ENCODE measurements around the gene ADK. TPM values are rescaled to one million over a fixed set of nuclear protein-coding genes. Genes with fewer than 3 reads are reported as not detected.

Gene ADK
- total and polyA plus RNA-seq, 2 experiments from 2014 or later: 39.9 to 53.0 TPM

DNA sequence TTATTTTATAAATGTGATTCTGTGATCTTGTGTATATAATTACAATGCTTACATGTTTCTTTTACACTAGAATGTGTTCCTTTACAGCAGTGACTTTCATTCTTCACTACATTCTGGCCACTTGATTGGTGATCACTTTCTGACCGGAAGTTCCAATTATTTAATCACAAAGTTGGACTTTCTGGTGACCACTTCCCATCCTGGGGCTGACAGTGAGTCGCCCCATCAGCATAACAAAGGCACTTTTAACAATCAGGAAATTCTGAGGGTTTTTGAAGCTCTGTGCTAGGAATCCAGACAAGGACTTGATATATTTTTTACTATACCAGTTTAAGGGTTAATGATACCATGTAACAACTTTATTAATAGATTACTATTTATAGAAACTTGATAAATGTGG is 393.1 kb downstream of the ADK start:
- Histone ChIP-seq H3K27ac (ENCODE audit: low read depth) (peak overlapping the region; percentile 61), H3K36me3 (ENCODE audit: insufficient read depth) (no peaks in the 10 kb centered on the region), H3K4me2 (no peak overlapping the region; the same call in 1 of the 2 replicates), H3K27me3 (ENCODE audit: insufficient read depth) (no peaks in the 10 kb centered on the region), H3K79me2 (replicated peaks; ENCODE audit: insufficient read depth) (no peaks in the 10 kb centered on the region), H3K4me3 (no peak overlapping the region), H4K20me1 (replicated peaks; ENCODE audit: insufficient read depth) (no peaks in the 10 kb centered on the region), H3K9me2 (ENCODE audit: insufficient read depth) (no peaks in the 10 kb centered on the region), H3F3A (replicated peaks; ENCODE audit: low read depth) (no peaks in the 10 kb centered on the region), H2AFZ (no peak overlapping the region), H3K4me1 (ENCODE audit: insufficient read depth) (peaks cover 4% of the 10 kb centered on the region)
- Mint-ChIP-seq H3K4me3 (no peak overlapping the region), H3K27ac (peak overlapping the region; percentile 60), H3K27me3 (ENCODE audit: insufficient read depth, low read depth, poor library complexity) (no peaks in the 10 kb centered on the region), H3K36me3 (ENCODE audit: low read depth) (no peaks in the 10 kb centered on the region), H3K9me3 (no peaks in the 10 kb centered on the region), H3K4me1 (peaks cover 17% of the 10 kb centered on the region)
- ATAC-seq (peak; percentile 72), DNase-seq (ENCODE audit: low spot score) (peak; percentile 66)
- TF ChIP-seq CREB1 (CRISPR knock-in tag; IDR thresholded peaks at IDR 0.05; ENCODE audit: low read depth): no peak
- no peak for TF ChIP-seq EZH2phosphoT487 (IDR thresholded peaks at IDR 0.05; ENCODE audit: unreplicated experiment)
- TF ChIP-seq, protein P1, sequence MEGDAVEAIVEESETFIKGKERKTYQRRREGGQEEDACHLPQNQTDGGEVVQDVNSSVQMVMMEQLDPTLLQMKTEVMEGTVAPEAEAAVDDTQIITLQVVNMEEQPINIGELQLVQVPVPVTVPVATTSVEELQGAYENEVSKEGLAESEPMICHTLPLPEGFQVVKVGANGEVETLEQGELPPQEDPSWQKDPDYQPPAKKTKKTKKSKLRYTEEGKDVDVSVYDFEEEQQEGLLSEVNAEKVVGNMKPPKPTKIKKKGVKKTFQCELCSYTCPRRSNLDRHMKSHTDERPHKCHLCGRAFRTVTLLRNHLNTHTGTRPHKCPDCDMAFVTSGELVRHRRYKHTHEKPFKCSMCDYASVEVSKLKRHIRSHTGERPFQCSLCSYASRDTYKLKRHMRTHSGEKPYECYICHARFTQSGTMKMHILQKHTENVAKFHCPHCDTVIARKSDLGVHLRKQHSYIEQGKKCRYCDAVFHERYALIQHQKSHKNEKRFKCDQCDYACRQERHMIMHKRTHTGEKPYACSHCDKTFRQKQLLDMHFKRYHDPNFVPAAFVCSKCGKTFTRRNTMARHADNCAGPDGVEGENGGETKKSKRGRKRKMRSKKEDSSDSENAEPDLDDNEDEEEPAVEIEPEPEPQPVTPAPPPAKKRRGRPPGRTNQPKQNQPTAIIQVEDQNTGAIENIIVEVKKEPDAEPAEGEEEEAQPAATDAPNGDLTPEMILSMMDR (conservative IDR thresholded peaks at IDR 0.05; ENCODE audit: low read depth in 2 of 2): no peak

DNA sequence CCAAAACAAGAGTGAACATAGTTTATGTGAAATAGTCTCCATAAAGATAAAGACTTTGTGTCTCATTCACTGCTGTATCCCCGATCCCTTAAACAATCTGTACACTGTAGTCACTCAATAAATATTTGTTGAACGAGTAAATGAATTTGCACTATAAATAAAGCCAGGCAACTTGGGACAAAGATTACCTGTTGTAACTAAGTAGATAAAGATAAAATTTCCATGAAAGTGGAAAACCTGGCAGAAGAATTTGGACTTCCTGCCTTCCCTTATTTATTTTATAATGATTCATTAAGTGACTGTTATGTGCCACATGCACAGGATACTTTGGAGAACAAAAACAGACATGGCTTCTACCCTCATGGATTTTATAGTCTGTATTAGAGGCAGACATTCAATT is 397.7 kb downstream of the ADK start:
- no peak overlapping the region for H3K4me2 ChIP-seq
- no peaks in the 10 kb centered on the region for H3K27me3 ChIP-seq (ENCODE audit: insufficient read depth)
- Mint-ChIP-seq H3K36me3 (ENCODE audit: low read depth) (no peaks in the 10 kb centered on the region), H3K27ac (no peak overlapping the region), H3K9me3 (no peaks in the 10 kb centered on the region), H3K4me1 (peaks cover 17% of the 10 kb centered on the region), H3K4me3 (no peak overlapping the region), H3K27me3 (ENCODE audit: insufficient read depth, low read depth, poor library complexity) (no peaks in the 10 kb centered on the region)
- no peaks in the 10 kb centered on the region for H3K36me3 ChIP-seq (ENCODE audit: insufficient read depth)
- no peak overlapping the region for H3K27ac ChIP-seq (ENCODE audit: low read depth)
- no peaks in the 10 kb centered on the region for H3K79me2 ChIP-seq (replicated peaks; ENCODE audit: insufficient read depth)
- TF ChIP-seq ZNF114 (CRISPR knock-in tag; IDR thresholded peaks at IDR 0.05) (no peak), CREB1 (CRISPR knock-in tag; IDR thresholded peaks at IDR 0.05; ENCODE audit: low read depth) (no peak), EZH2 (IDR thresholded peaks at IDR 0.05; ENCODE audit: low read depth, unreplicated experiment) (no peak)
- DNase-seq (ENCODE audit: low spot score) (no peak), ATAC-seq (no peak)
- H3F3A ChIP-seq (replicated peaks; ENCODE audit: low read depth): no peaks in the 10 kb centered on the region
- no peaks in the 10 kb centered on the region; the same call in 1 of the 2 replicates for H3K4me1 ChIP-seq (ENCODE audit: insufficient read depth)
- no peaks in the 10 kb centered on the region for H4K20me1 ChIP-seq (replicated peaks; ENCODE audit: insufficient read depth)
- H3K9me2 ChIP-seq (ENCODE audit: insufficient read depth): no peaks in the 10 kb centered on the region
- H3K4me3 ChIP-seq: no peak overlapping the region
- H2AFZ ChIP-seq: no peak overlapping the region

DNA sequence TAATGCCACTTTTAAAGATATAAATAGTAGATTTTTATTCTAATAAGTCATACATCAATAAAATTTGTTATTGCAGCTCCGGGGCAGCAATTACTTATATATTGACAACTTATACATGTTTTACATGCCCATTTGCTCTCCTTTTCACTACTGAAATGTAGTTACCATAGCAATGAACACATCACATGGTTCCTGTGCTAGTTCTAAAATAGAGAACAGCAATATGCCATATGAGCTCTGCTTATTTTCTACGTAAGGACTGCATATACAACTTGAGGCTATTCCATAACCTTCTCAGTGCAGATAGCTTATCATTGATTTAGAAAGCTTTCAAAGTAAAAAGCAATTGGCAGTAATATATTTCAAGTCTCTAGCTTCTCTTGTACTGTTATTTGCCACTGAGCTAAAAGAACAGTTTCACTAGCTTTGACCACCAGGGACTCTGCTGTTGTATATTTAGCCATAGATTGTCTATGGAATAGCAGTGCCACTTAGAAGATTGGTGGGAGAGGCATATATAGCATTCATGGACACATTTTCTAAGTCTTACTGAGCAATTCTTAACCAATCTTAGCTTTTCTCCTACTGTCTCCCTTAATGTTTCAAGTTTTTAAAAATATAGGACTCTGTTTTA is 405.2 kb downstream of the ADK start:
- DNase-seq (ENCODE audit: low spot score) (no peak), ATAC-seq (no peak)
- no peak overlapping the region for H3K4me2 ChIP-seq
- Mint-ChIP-seq H3K4me3 (no peak overlapping the region), H3K9me3 (no peaks in the 10 kb centered on the region), H3K27ac (no peak overlapping the region), H3K36me3 (ENCODE audit: low read depth) (no peaks in the 10 kb centered on the region), H3K27me3 (ENCODE audit: insufficient read depth, low read depth, poor library complexity) (peaks cover 2% of the 10 kb centered on the region), H3K4me1 (no peaks in the 10 kb centered on the region; the same call in 2 of the 3 replicates)
- no peak overlapping the region for H3K4me3 ChIP-seq
- no peaks in the 10 kb centered on the region for H3F3A ChIP-seq (replicated peaks; ENCODE audit: low read depth)
- H3K27me3 ChIP-seq (ENCODE audit: insufficient read depth): no peaks in the 10 kb centered on the region
- H3K36me3 ChIP-seq (ENCODE audit: insufficient read depth): no peaks in the 10 kb centered on the region
- no peak overlapping the region for H3K27ac ChIP-seq (ENCODE audit: low read depth)
- no peaks in the 10 kb centered on the region for H3K9me2 ChIP-seq (ENCODE audit: insufficient read depth)
- no peaks in the 10 kb centered on the region for H4K20me1 ChIP-seq (replicated peaks; ENCODE audit: insufficient read depth)
- no peaks in the 10 kb centered on the region for H3K79me2 ChIP-seq (replicated peaks; ENCODE audit: insufficient read depth)
- no peaks in the 10 kb centered on the region for H3K4me1 ChIP-seq (ENCODE audit: insufficient read depth)
- no peak overlapping the region for H2AFZ ChIP-seq
- TF ChIP-seq JUNB (IDR thresholded peaks at IDR 0.05; ENCODE audit: unreplicated experiment) (no peak), CREB1 (CRISPR knock-in tag; IDR thresholded peaks at IDR 0.05; ENCODE audit: low read depth) (no peak), EZH2phosphoT487 (IDR thresholded peaks at IDR 0.05; ENCODE audit: unreplicated experiment) (no peak), ZNF331 (CRISPR knock-in tag; IDR thresholded peaks at IDR 0.05; ENCODE audit: low read depth) (no peak), EZH2 (IDR thresholded peaks at IDR 0.05; ENCODE audit: low read depth, unreplicated experiment) (no peak)
- TF ChIP-seq, protein P2, sequence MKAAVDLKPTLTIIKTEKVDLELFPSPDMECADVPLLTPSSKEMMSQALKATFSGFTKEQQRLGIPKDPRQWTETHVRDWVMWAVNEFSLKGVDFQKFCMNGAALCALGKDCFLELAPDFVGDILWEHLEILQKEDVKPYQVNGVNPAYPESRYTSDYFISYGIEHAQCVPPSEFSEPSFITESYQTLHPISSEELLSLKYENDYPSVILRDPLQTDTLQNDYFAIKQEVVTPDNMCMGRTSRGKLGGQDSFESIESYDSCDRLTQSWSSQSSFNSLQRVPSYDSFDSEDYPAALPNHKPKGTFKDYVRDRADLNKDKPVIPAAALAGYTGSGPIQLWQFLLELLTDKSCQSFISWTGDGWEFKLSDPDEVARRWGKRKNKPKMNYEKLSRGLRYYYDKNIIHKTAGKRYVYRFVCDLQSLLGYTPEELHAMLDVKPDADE (IDR thresholded peaks at IDR 0.05): no peak
- TF ChIP-seq, protein P3, sequence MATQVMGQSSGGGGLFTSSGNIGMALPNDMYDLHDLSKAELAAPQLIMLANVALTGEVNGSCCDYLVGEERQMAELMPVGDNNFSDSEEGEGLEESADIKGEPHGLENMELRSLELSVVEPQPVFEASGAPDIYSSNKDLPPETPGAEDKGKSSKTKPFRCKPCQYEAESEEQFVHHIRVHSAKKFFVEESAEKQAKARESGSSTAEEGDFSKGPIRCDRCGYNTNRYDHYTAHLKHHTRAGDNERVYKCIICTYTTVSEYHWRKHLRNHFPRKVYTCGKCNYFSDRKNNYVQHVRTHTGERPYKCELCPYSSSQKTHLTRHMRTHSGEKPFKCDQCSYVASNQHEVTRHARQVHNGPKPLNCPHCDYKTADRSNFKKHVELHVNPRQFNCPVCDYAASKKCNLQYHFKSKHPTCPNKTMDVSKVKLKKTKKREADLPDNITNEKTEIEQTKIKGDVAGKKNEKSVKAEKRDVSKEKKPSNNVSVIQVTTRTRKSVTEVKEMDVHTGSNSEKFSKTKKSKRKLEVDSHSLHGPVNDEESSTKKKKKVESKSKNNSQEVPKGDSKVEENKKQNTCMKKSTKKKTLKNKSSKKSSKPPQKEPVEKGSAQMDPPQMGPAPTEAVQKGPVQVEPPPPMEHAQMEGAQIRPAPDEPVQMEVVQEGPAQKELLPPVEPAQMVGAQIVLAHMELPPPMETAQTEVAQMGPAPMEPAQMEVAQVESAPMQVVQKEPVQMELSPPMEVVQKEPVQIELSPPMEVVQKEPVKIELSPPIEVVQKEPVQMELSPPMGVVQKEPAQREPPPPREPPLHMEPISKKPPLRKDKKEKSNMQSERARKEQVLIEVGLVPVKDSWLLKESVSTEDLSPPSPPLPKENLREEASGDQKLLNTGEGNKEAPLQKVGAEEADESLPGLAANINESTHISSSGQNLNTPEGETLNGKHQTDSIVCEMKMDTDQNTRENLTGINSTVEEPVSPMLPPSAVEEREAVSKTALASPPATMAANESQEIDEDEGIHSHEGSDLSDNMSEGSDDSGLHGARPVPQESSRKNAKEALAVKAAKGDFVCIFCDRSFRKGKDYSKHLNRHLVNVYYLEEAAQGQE (IDR thresholded peaks at IDR 0.05; ENCODE audit: unreplicated experiment): no peak
